Psoas muscle (tissue), 8 donors: Measurements from ENCODE around the gene CCDC83. TPM values are rescaled to one million over a fixed set of nuclear protein-coding genes. Genes with fewer than 3 reads are reported as not detected.

Source experiments
- ATAC-seq, 4 donors: fragments of 200-7000 bp; cut with Tn5 transposase; one replicate each; pipeline ENCODE4 v1.9.1; 2020; ENCODE audit warnings: moderate library complexity in 3 of 4, mild to moderate bottlenecking in 2 of 4
- DNase-seq, 2 donors: peaks; one replicate each; pipeline ENCODE4 v3.0.0-alpha.2; 2020
- H3K27ac ChIP-seq: fragments of 200-600 bp; one replicate; pipeline ENCODE4 v1.8.0; 2022
- H3K27me3 ChIP-seq, 3 donors: fragments of 200-600 bp in 1 of 3; one replicate each; pipeline versions ENCODE4 v1.6.1 to v1.8.0; 2013 to 2022; ENCODE audit warnings: low read length in 2 of 3, mild to moderate bottlenecking in 2 of 3, moderate library complexity in 1 of 3; ENCODE audit not compliant: insufficient read depth in 3 of 3
- H3K36me3 ChIP-seq, 2 donors: fragments of 200-600 bp in 1 of 2; one replicate each; pipeline versions ENCODE4 v1.6.1 to v1.8.0; 2013 to 2022; ENCODE audit warnings: low read depth in 1 of 2, mild to moderate bottlenecking in 1 of 2, moderate library complexity in 1 of 2; ENCODE audit not compliant: insufficient read depth in 1 of 2
- H3K4me1 ChIP-seq: fragments of 200-600 bp; one replicate; pipeline ENCODE4 v1.8.0; 2022
- H3K4me3 ChIP-seq: fragments of 200-600 bp; one replicate; pipeline ENCODE4 v1.8.0; 2022; ENCODE audit warnings: mild to moderate bottlenecking
- H3K9me3 ChIP-seq: fragments of 200-600 bp; one replicate; pipeline ENCODE4 v1.8.0; 2022
- CTCF ChIP-seq: fragments of 200-600 bp; IDR thresholded peaks from one replicate; pipeline ENCODE4 v1.8.0; 2022; ENCODE audit warnings: antibody characterized with exemption
- WGBS, 3 donors: extraction: QIAGEN DNeasy Blood & Tissue Kit; methylation state at CpG; one replicate each; pipeline versions ENCODE4 v1.1.6 to v1.1.7; 2013; 5-methylcytosine and 5-hydroxymethylcytosine counted together
- intact Hi-C, 2 donors: fragments of 100-400 bp; cut with DNase I; formaldehyde crosslinking; loops; one replicate each; pipeline versions ENCODE4 v1.11.0 to v1.14.2; 2022
- polyA plus RNA-seq, 3 donors: library from polyadenylated mRNA; stranded (reverse); fragments of 200-250 nt; gene quantifications; one replicate each; pipeline ENCODE4 v1.2.3, GENCODE V29; 2013
- total RNA-seq, 4 donors: library from RNA; stranded (reverse); fragmentation: NEBNext Ultra II Directional in 2 of 4; extraction: Animal tissue kit (Norgen Biotek cat#: 25700) in 2 of 4; gene quantifications; one replicate each; pipeline versions ENCODE4 v1.2.1 to v1.2.4, GENCODE V29; 2021 to 2023
- donor health status: healthy with polysubstance abuse.
- donor health status: DM: no; HTN: no; CAD: no; lungs with moderate emphysema.
- donor health status: Bipolar disorder and iron deficiency.
- donor health status: healthy.
- donor health status: DM: yes; HTN: yes; CAD: no.
- donor health status: DM: no; HTN: no; CAD: no.
- donor health status: DM: no; HTN: no; CAD: no.
- donor health status: DM: yes; HTN: yes; CAD: no.

The CCDC83 gene
- total and polyA plus RNA-seq, 7 donors = not detected

GRCh38 chr11:85912414-85912813 lies 57.2 kb downstream of the CCDC83 start:
- no peak for DNase-seq
- Histone ChIP-seq H3K4me3 (no peak overlapping the region), H3K9me3 (no peaks in the 10 kb centered on the region), H3K36me3 (no peaks in the 10 kb centered on the region), H3K27me3 (no peaks in the 10 kb centered on the region), H3K4me1 (no peaks in the 10 kb centered on the region), H3K27ac (no peak overlapping the region)
- ATAC-seq = no peak
- TF ChIP-seq CTCF = no peak
- intact Hi-C loops = no loop called here
- 31 to 45% (median 38%) methylated on average over 2 of the region's 2 CpGs for WGBS, 3 donors

DNA sequence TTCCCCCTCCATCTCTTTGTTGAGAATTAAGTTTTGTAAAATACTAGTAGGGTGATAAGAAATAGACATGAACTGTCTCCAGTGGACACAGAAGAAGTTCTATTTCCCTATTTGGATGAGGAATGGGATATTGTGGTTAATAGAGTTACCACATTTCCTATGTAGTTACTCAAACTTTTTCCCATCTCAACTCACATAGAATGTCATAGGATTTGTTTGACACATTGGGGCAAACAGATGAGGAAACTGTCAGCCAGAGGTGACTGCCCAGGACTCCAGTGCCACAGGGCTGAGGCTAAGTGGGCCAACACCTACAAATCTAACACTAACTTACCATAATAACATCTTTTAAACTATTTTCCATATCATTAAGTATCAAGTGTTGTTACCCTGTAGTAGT lies 58.3 kb downstream of the CCDC83 start:
- TF ChIP-seq CTCF = no peak
- no peaks in the 10 kb centered on the region for H3K9me3 ChIP-seq
- no peak for ATAC-seq

GRCh38 chr11:85914425-85914824 lies 59.2 kb downstream of the CCDC83 start:
- H3K27ac ChIP-seq = no peak overlapping the region
- H3K27me3 ChIP-seq = no peaks in the 10 kb centered on the region
- TF ChIP-seq CTCF = no peak
- 88 to 91% (median 89%) methylated on average over 6 of the region's 6 CpGs for WGBS, 3 donors
- no peaks in the 10 kb centered on the region for H3K36me3 ChIP-seq
- ATAC-seq (no peak), DNase-seq (no peak)
- no peaks in the 10 kb centered on the region for H3K9me3 ChIP-seq
- no peak overlapping the region for H3K4me3 ChIP-seq
- no peaks in the 10 kb centered on the region for H3K4me1 ChIP-seq
- intact Hi-C loops = no loop called here

More for the DNA sequence above, 58.3 kb downstream of the CCDC83 start:
- H3K27me3 ChIP-seq = no peaks in the 10 kb centered on the region
- H3K27ac ChIP-seq = no peak overlapping the region
- no peaks in the 10 kb centered on the region for H3K36me3 ChIP-seq
- no peak overlapping the region for H3K4me3 ChIP-seq
- H3K4me1 ChIP-seq = no peaks in the 10 kb centered on the region
- intact Hi-C loops = no loop called here
- DNase-seq = no peak

DNA sequence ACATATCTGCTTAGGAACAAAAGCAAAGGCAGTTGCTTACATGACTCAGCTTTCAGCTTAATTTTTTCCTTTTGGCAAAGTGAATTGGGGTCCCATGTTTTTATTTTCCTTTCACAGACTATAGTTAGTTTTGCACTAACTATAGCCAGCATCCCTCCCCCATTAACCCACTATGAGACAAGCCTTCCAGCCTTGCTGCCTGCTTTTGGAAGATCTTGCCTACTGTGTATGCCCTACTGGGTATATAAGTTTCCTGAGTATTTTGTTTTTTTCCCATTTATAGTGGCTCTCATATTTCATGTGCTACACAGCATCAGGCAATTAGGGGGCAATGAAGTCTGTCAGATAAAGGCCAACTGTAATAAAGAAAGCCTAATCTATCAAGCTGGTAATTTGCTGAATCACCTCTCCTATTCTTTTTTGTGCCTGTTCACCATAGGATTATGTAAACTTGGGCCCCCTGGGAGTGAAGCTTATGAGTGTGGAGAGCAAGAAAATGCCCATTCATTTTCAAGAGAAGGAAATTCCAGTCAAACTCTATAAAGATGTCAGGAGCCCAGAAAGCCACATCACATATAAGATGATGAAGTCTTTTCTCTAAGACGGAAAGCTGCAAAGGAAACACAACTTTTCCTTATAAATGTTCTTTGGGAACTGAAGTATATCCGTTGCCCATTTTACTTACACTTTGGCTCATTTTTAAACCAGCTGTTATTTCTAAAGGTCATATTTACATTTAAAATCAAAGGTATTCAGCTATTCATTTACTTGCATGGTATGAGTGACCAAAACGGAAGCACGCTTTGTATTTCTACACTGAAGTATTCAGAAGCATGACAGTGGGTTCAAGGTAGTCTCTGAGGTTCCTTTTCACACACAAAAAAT lies 64.0 kb downstream of the CCDC83 start:
- no peak for DNase-seq
- H3K9me3 ChIP-seq = no peaks in the 10 kb centered on the region
- no peak for TF ChIP-seq CTCF
- intact Hi-C loops = no loop called here
- ATAC-seq = no peak
- no peak overlapping the region for H3K27ac ChIP-seq
- no peak overlapping the region for H3K4me3 ChIP-seq
- H3K27me3 ChIP-seq = peaks cover 0 to 4% (median 4%) of the 10 kb centered on the region in 3 donors
- WGBS, 3 donors = 73 to 78% (median 75%) methylated on average over 4 of the region's 4 CpGs
- no peaks in the 10 kb centered on the region for H3K4me1 ChIP-seq
- H3K36me3 ChIP-seq = no peaks in the 10 kb centered on the region
